HG02763 (cell line): ENCODE results near the gene UBAP2.
A peak's percentile ranks its signal among the peaks of the same experiment; 100 is the strongest.

Experiments
- ATAC-seq: cut with Tn5 transposase; IDR thresholded peaks from one replicate; pipeline ENCODE4 v1.9.1; 2021; ENCODE audit warnings: mild to moderate bottlenecking, moderate library complexity; ENCODE audit not compliant: unreplicated experiment

Gene UBAP2

GRCh38 chr9:34048727-34049629 is at the start of gene UBAP2:
TSS of gene UBAP2 (minus strand) at chr9:34048887. CDS start at chr9:34017148, 31,739 bp downstream.
- ATAC-seq = peak; percentile 82

- peak; percentile 40 for ATAC-seq
Observed at GRCh38 chr9:34098307-34098706, 49.6 kb upstream of the UBAP2 start.

GRCh38 chr9:34097865-34098264 is 49.2 kb upstream of the UBAP2 start:
- ATAC-seq = peak; percentile 78

GRCh38 chr9:34096751-34097150 is 48.1 kb upstream of the UBAP2 start:
- no peak for ATAC-seq

GRCh38 chr9:34093578-34093977 is 44.9 kb upstream of the UBAP2 start:
- ATAC-seq = no peak

- no peak for ATAC-seq
Observed at GRCh38 chr9:34089311-34089710, 40.6 kb upstream of the UBAP2 start.

- no peak for ATAC-seq
Observed at GRCh38 chr9:34087370-34087769, 38.7 kb upstream of the UBAP2 start.

GRCh38 chr9:34086864-34087263 is 38.2 kb upstream of the UBAP2 start:
- ATAC-seq = no peak

DNA sequence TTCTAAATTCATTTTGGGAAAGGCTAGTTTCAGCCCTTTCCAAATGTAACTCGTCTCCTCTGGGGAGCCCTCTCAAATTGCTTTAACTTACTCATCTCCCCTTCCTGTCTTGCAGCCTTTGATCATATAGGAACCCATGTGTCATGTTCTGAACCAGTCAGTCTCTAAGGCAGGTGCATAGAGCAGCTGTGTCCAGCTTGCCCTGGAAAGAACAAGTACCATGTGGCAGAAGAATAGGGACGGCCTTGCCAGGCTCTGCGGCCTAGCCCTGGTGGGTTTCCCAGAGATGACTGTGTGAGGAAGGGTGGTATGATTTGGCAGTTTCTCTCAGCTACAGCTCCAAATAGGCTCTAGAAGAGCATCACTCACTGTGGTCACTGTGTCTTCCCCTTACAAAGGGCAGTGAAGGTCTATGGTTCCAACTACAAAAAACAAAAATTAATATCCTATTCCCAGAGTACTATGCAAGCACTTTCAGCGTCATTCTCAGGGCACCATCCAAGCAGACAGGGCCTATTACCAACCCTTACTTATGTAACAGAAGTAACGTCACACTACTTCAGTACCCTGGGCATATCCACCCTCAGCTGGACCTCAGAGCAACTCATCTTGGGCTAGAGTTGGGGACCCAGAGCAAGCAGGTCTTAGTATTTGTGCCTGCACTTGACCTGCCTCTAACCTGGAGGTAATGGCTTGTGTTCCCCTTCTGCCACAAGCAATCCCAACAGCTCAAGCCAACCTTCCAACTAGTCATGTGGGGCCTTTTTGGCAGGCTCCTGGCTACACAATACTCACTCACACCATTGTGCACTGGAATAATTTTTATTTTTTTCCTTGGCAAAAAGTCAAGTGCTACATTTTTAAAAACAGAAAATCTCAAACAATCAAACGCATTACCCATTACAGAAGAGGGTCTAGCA is 37.2 kb upstream of the UBAP2 start:
- no peak for ATAC-seq

DNA sequence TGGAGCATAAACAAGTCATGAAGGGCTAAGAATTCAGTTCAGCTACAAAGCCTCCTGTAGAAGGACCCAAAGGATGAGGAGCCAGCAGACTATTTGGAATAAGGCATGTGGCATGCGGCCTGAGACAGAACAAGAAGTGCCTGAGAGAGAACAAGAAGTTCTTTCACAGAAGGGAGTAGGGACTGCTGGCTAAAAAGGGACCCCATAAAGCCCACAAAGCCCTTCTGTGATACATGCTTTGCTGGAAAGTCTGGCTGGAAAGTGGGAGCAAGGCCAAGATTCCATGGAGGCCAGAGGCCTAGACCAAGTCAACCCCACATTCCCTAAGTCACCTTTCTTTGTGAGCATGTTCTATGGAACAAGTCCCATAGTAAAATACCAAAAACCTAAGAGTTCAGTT is 35.9 kb upstream of the UBAP2 start:
- ATAC-seq = no peak

DNA sequence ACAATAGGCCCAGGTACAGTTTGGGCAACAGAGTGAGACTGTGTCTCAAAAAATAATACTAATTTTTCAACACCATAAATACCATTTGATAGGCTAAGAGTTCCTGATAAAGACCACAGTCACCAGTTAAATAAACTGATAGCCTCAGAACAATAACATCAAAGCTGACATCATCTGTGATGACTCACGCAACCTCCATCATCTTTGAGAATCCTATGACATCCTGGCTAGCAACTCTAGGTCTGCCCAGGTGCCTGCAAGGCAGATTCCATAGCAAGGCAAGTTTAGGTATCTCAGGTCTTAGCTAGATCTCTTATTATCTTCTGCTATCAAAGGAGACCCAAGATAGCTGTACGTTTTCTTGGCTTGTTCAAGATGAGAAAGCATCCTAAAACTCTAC is 30.5 kb upstream of the UBAP2 start:
- ATAC-seq = no peak

GRCh38 chr9:34072868-34073590 is 24.3 kb upstream of the UBAP2 start:
- no peak for ATAC-seq

DNA sequence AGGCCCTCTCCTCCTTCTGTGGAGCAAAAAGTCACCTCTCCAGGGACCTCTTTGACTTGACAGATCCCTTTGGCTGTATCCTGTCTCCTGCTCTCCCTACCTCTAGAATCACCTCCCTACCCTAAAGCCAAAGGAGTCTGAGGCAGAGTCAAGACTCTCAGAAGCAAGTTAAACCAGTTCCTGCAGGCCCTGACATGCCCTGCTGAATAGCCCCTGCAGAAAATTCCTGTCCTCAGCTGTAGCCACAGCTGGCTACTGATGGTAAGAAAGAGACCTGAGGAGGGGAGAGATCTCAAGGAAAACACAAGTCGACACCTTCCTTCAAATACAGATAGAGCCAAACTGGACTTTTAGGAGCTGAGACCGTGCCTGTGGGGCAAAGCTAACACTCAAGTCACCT is 23.7 kb upstream of the UBAP2 start:
- no peak for ATAC-seq

- no peak for ATAC-seq
Observed at GRCh38 chr9:34070606-34071324, 22.1 kb upstream of the UBAP2 start.

DNA sequence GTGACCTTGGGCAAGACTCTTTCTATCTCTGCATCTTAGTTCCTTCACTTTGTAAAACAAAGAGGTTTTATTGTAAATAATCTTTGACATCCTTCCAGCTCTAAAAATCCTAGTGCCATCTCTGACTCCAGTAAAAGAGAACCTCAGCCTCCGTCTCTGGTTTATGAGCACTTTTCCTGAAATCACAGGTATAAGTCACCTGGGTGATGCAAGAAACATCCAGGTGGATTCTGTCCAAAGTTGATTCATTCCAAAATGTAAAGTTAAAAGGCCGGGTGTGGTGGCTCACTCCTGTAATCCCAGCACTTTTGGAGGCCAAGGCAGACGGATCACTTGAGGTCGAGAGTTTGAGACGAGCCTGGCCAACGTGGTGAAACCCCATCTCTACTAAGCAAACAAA is 21.1 kb upstream of the UBAP2 start:
- ATAC-seq = no peak

DNA sequence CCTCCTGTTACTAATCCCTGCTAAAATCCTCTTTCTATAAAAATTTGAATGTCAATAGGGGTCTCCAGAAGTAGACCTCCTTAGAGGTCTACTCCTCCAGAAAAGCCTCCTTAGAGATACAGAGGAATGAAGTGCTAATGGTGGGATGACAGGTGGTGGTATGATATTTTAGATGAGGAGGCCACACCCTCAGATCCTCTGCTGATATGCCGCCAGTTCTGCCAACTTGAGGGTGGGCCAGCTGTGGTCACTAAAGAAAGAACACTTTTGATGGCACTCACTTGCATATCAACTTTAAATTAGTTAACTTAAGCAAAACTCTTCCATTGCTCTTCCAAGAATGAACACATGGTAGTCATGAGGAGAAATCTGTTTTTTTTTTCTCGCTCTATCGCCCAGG is 16.9 kb upstream of the UBAP2 start:
- ATAC-seq = no peak

GRCh38 chr9:34059954-34060353 is 11.3 kb upstream of the UBAP2 start:
- ATAC-seq = no peak

GRCh38 chr9:34059281-34059680 is 10.6 kb upstream of the UBAP2 start:
- no peak for ATAC-seq

- no peak for ATAC-seq
Observed at GRCh38 chr9:34049630-34050384, 1.1 kb upstream of the UBAP2 start.
